Measurements from ENCODE around the gene ABLIM2. TPM values are rescaled to one million over a fixed set of nuclear protein-coding genes. Genes with fewer than 3 reads are reported as not detected.

Gene ABLIM2
- total and polyA plus RNA-seq, 2 of the 8 experiments (the other 6 are each of a cell fraction or from before 2014, with no cell fraction given): 2.8 to 3.0 TPM

DNA sequence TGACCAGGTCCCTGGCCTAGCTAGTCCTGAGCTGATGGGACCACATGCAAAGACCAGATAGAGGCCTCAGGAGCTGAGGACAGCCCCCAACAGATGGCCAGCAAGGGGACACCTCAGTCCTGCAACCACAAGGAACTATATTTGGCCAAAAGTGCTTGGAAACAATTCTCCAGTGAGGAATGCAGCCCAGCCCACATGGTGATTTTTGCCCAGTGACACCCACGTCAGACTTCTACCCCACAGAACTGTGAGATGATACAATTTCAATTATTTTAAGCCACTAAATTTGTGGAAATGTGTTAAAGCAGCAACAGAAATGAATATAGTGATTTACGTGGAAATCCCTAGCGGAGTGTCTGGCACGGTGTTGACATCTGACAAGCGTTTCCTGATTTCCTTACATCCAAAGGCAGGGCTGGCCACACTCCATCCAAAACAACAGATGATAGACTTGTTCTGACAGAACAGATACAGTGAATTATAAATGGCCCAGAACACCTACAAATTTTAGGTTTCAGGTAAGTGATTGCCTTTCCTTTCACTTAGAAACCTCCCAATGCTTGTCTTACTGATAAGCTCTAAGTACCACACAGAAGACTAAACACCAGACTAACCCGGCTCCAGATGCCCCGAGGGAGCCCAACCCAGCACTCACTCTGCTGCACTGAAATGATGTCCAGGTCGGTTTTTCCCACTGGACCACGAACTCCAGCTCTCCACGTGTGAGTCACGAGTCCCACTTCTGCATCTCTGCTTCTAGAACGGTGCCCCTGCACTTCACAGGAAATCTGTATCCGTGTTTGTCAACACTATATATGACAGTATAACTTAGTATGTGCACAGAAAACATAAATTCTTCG is 224.7 kb downstream of the ABLIM2 start:
- Histone ChIP-seq H4K5ac (ENCODE audit: insufficient read length, low read depth, low read length) (no peak overlapping the region), H3K14ac (ENCODE audit: insufficient read length) (no peak overlapping the region), H3K9me3 (ENCODE audit: insufficient read depth in 2 of 2, low read depth in 1 of 2, low read length in 1 of 2) (no peaks in the 10 kb centered on the region), H3K36me3 (ENCODE audit: control insufficient read depth in 2 of 4, insufficient read depth in 4 of 4, low read length in 3 of 4) (no peaks in the 10 kb centered on the region), H3K23ac (ENCODE audit: insufficient read length) (no peak overlapping the region), H3K4me1 (replicated peaks in 1 of 4; ENCODE audit: control insufficient read depth in 3 of 4, insufficient read depth in 4 of 4, low read length in 3 of 4) (peaks cover 7 to 18% (median 11%) of the 10 kb centered on the region in 4 experiments), H4K8ac (ENCODE audit: extremely low read depth, insufficient read depth, low read length) (no peak overlapping the region), H2AFZ (ENCODE audit: low read length) (no peak overlapping the region), H3K56ac (replicated peaks; ENCODE audit: insufficient read length, low read depth, low read length) (no peak overlapping the region), H3K27ac (ENCODE audit: low read depth, low read length) (no peak overlapping the region), H2AK5ac (ENCODE audit: low read depth, low read length) (no peak overlapping the region), H3K27me3 (replicated peaks in 1 of 4; ENCODE audit: control insufficient read depth in 3 of 4, extremely low read depth in 1 of 4, insufficient read depth in 3 of 4, low read length in 3 of 4) (no peaks in the 10 kb centered on the region), H3K79me2 (ENCODE audit: control insufficient read depth in 1 of 2, insufficient read depth in 2 of 2, low read length in 2 of 2) (peaks cover 0 to 61% of the 10 kb centered on the region in 2 experiments; a peak in 3 of 4 replicates), H2BK12ac (ENCODE audit: low read depth, low read length) (no peak overlapping the region), H3K4me3 (ENCODE audit: extremely low read depth in 1 of 4, insufficient read depth in 2 of 4, low read depth in 3 of 4, low read length in 4 of 4) (no peak overlapping the region), H4K20me1 (replicated peaks in 1 of 2; ENCODE audit: control insufficient read depth in 1 of 2, insufficient read depth in 2 of 2, low read length in 2 of 2) (peaks cover 0 to 3% of the 10 kb centered on the region in 2 experiments), H2BK20ac (ENCODE audit: low read length) (no peak overlapping the region), H2BK120ac (replicated peaks; ENCODE audit: low read depth, low read length) (no peak overlapping the region), H3K4me2 (ENCODE audit: insufficient read depth in 1 of 2, low read depth in 2 of 2, low read length in 2 of 2) (no peak overlapping the region), H2BK5ac (ENCODE audit: low read depth, low read length) (no peak overlapping the region), H3K9ac (replicated peaks in 1 of 4; ENCODE audit: extremely low read depth in 1 of 4, low read depth in 3 of 4, low read length in 3 of 4) (no peak overlapping the region), H3K79me1 (ENCODE audit: low read depth, low read length) (peaks cover 9% of the 10 kb centered on the region), H3K23me2 (ENCODE audit: low read depth, low read length) (peaks cover 2% of the 10 kb centered on the region; the same call in 1 of the 2 replicates), H4K91ac (replicated peaks; ENCODE audit: insufficient read length, low read length) (no peak overlapping the region), H3K18ac (ENCODE audit: extremely low read depth, low read length) (no peak overlapping the region), H3K4ac (replicated peaks; ENCODE audit: insufficient read length, low read depth, low read length) (no peak overlapping the region), H2BK15ac (ENCODE audit: low read length) (no peak overlapping the region)
- ChIA-PET CTCF (ENCODE audit: partially characterized antibody) (interaction anchor here (0.6 to 1.8 kb wide), 5 partner anchors 14 to 596 kb away, joined by 3 to 5 read pairs (median 3); no protein-coding TSS in a partner anchor), POLR2A (ENCODE audit: partially characterized antibody) (no interaction called here)
- 90% methylated on average over 14 of the region's 14 CpGs; no CpG with 5 or more reads in 1 of the 2 experiments for WGBS, 2 experiments (ENCODE audit: extremely low coverage in 1 of 2, insufficient coverage in 1 of 2, insufficient read length in 1 of 2, insufficient replicate concordance in 2 of 2, low coverage in 1 of 2, low lambda C conversion rate in 2 of 2, missing lambda C conversion rate in 1 of 2)
- FAIRE-seq (no peak), DNase-seq (ENCODE audit: low read depth in 1 of 2, low spot score in 2 of 2) (no peak)
- TF ChIP-seq EZH2 (IDR thresholded peaks at IDR 0.05; ENCODE audit: low read depth, low read length, severe bottlenecking) (no peak), HDAC2 (IDR thresholded peaks at IDR 0.05; ENCODE audit: borderline replicate concordance in 1 of 2, low read depth in 2 of 2, low read length in 2 of 2) (no peak), TBP (IDR thresholded peaks at IDR 0.05; ENCODE audit: low read depth, low read length) (no peak), NRF1 (IDR thresholded peaks at IDR 0.05; ENCODE audit: low read depth, low read length) (no peak), YY1 (IDR thresholded peaks at IDR 0.05; ENCODE audit: low read depth, low read length) (no peak), BCL11A (IDR thresholded peaks at IDR 0.05; ENCODE audit: low read depth in 2 of 2, low read length in 2 of 2) (no peak), CBX5 (IDR thresholded peaks at IDR 0.05; ENCODE audit: low read depth, low read length) (no peak)

Measured in H1 (cell line).